ENCODE data around the gene ZNF709.
A peak's percentile ranks its signal among the peaks of the same experiment; 100 is the strongest.
"Not testable (repeated sequence)": the region's sequence is repeated elsewhere in the genome, so short reads cannot be mapped to it uniquely, and the experiment has no call there.

ZNF709 gene

GRCh38 chr19:12450844-12451243 is 33.8 kb downstream of the ZNF709 start:
- DNase-seq = no peak

DNA sequence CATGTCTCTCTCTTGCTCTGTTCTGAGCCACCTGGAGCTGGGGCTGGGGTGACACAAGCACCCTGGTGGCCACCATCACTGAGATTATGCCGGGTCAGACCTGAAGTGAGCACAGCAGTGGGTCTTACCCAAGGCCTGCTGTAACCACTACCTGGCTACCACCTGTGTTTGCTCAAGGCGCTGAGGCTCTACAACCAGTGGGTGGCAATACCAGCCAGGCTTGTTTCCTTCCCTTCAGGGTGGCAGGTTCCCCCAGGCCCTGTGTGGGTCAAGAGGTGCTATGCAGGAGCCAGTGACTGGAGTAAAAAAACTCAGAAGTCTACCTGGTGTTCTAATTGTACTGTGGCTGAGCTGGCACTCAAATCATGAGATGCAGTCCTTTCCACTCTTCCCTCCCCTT is 35.8 kb downstream of the ZNF709 start:
- no peak for DNase-seq

DNA sequence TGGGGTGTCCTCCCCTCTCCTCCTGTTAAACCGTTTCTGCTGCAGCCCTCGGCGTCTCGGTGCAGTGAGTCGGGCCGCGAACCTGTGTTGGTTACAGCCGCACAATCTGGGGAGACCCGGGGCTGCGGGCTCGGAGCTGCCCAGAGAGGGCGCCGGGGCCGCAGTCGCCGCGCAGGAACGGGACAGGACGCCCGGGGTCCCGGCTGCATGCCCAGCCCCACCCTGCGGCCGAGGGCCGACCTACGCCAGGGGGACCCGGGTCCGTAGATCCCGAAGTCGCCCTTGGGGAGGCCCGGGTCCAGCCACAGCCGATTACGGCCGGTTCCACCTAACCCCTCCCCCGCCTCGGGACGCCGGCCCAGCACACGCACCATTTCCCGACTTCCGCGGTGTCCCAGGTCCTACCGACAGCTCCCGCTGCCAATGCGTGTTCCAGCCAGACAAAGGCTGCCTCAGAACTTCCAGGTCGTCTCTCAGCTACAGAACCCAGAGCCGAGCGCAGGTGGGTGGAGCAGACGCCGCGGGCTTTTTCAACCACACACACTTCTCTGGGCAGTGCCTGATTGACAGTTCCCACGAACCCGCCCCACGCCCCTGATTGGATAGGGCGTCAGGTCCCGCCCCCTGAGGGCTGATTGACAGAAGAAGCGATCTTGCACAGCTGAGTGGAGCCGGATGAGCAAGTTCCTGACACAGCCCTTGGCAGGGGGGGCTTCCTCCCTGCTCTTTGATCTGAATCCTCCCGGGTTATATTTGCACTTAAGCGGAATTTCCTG is 43.9 kb downstream of the ZNF709 start, which contains the start of gene ZNF443:
TSS of gene ZNF443 (minus strand) at position 481 of the 776 bp plus-strand sequence. CDS start at position 374, 107 bp downstream.
- DNase-seq = peak; percentile 92

GRCh38 chr19:12439686-12440540 is 44.7 kb downstream of the ZNF709 start:
- DNase-seq = not testable (repeated sequence)

DNA sequence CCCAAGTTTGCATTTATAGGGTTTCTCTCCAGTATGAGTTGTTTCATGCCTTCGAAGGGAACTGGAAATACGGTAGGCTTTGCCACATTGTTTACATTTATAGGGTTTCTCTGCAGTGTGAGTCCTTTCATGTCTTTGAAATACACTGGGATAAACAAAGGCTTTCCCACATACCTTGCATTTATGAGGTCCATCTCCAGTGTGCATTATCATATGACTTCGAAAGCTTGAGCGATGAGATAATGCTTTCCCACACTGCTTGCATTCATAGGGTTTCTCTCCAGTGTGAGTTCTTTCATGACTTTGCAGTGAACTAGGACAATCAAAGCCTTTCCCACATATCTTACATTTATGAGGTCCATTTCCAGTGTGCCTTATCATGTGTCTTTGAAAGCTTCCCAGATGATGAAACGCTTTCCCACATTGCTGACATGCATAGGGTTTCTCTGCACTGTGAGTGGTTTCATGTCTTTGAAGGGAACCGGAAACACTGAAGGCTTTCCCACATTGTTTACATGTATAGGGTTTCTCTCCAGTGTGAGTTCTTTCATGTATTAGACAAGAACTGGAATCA is 53.8 kb downstream of the ZNF709 start:
- DNase-seq = not testable (repeated sequence)

- DNase-seq = no peak
Measured at GRCh38 chr19:12425888-12426274, 58.7 kb downstream of the ZNF709 start.

DNA sequence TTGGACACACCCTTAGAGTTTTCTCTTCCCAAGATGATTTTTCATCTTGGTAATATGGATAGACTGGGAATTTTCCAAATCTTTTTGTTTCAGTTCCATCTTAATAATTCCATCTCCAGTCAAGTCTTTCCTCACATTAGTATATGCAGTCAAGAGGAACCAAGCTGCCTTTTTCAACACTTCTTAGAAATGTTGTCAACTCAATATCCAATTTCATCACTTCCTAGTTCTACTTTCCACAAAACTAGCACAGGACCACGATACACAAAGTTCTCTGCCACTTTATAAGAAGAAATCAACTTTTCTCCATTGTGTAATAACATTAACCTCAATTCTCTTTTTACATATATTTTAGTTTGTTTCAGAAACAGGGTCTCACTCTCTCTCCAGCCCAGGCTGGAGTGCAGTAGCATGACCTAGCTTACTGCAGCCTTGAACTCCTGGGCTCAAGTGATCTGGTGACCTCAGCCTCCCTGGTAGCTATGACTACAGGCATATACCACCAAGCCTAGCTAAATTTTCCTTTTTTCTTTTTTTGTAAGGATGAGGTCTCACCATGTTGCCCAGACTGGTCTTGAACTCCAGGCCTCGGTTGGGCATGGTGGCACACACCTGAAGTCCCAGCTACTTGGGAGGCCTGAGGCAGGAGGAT is 59.3 kb downstream of the ZNF709 start:
- no peak for DNase-seq

- DNase-seq = not testable (repeated sequence)
Measured at GRCh38 chr19:12417273-12417672, 67.3 kb downstream of the ZNF709 start.

GRCh38 chr19:12411893-12412292 is 72.7 kb downstream of the ZNF709 start:
- DNase-seq = no peak
